ENCODE measurements around the gene PTPRN2. TPM values are rescaled to one million over a fixed set of nuclear protein-coding genes. Genes with fewer than 3 reads are reported as not detected.

Gene PTPRN2
- total and polyA plus RNA-seq, 9 of the 15 experiments (the other 6 are each of a cell fraction or from before 2014, with no cell fraction given): not detected

- TF ChIP-seq POLR3G (IDR thresholded peaks at IDR 0.05; ENCODE audit: extremely low read depth, insufficient read length, insufficient replicate concordance): no peak
- no peak for TF ChIP-seq ATF4 (CRISPR knock-in tag; IDR thresholded peaks at IDR 0.05)
- no peak for TF ChIP-seq SETDB1 (IDR thresholded peaks at IDR 0.05; ENCODE audit: low read length)
- no peak for TF ChIP-seq SOX6 (IDR thresholded peaks at IDR 0.05)
- TF ChIP-seq MCM2 (IDR thresholded peaks at IDR 0.05; ENCODE audit: low read depth): no peak
- TF ChIP-seq ZNF76 (CRISPR knock-in tag; IDR thresholded peaks at IDR 0.05; ENCODE audit: borderline replicate concordance): no peak
- no peak for TF ChIP-seq RFX5 (IDR thresholded peaks at IDR 0.05; ENCODE audit: low read depth, low read length)
- TF ChIP-seq RFX1 (IDR thresholded peaks at IDR 0.05): peak; percentile 52
- intact Hi-C loops (cut with micrococcal nuclease): no loop called here
- ATAC-seq: no peak
- no peak overlapping the region for H3K4me3 ChIP-seq
- BruUV-seq (replicated peaks): no TSS peak
- no peak for FAIRE-seq
- H3K36me3 ChIP-seq (ENCODE audit: control insufficient read depth, insufficient read depth, low read length): no peaks in the 10 kb centered on the region
- no peak for DNase-seq (ENCODE audit: extremely low read depth in 1 of 4, low spot score in 3 of 4)
- H3K9ac ChIP-seq (ENCODE audit: insufficient read depth in 1 of 2, low read depth in 2 of 2, low read length in 2 of 2): no peak overlapping the region
- ChIA-PET CTCF (ENCODE audit: low intra/inter-chr PET ratio) (no interaction called here), POLR2A (interaction anchor here (0.6 to 1.6 kb wide), 3 partner anchors 12 to 717 kb away, joined by 3 to 4 read pairs (median 3); no protein-coding TSS in a partner anchor)
- no peak overlapping the region for H3K27ac ChIP-seq (ENCODE audit: extremely low read depth, low read depth, low read length)
- H3K9me1 ChIP-seq (ENCODE audit: control insufficient read depth, insufficient read depth, low read length): no peaks in the 10 kb centered on the region
- 1% methylated on average over 15 of the region's 15 CpGs for WGBS (ENCODE audit: insufficient coverage, low coverage, missing lambda C conversion rate)
- no peaks in the 10 kb centered on the region for H3K9me3 ChIP-seq (replicated peaks; ENCODE audit: control insufficient read depth, insufficient read depth, low read depth, low read length)
- no peaks in the 10 kb centered on the region for H4K20me1 ChIP-seq (replicated peaks; ENCODE audit: control insufficient read depth, insufficient read depth, low read length)
- H2AFZ ChIP-seq (ENCODE audit: low read depth, low read length): no peak overlapping the region
- H3K4me1 ChIP-seq (replicated peaks in 1 of 2; ENCODE audit: control insufficient read depth in 2 of 2, insufficient read depth in 2 of 2, low read length in 2 of 2): no peaks in the 10 kb centered on the region
- peaks cover 31 to 51% of the 10 kb centered on the region in 2 experiments; a peak in 4 of 5 replicates for H3K27me3 ChIP-seq (ENCODE audit: control insufficient read depth in 2 of 2, insufficient read depth in 2 of 2, low read length in 2 of 2)
- in situ Hi-C loops (cut with MboI): no loop called here
- H3K4me2 ChIP-seq (ENCODE audit: insufficient read depth, low read length): no peak overlapping the region
- H3K79me2 ChIP-seq (ENCODE audit: control insufficient read depth, insufficient read depth, low read length): no peaks in the 10 kb centered on the region
Measured at GRCh38 chr7:157637216-157637949, 950.2 kb downstream of the PTPRN2 start.
